Esophagus mucosa (tissue), 1 donor: Measurements from ENCODE around the gene ARHGAP6. TPM values are rescaled to one million over a fixed set of nuclear protein-coding genes. Genes with fewer than 3 reads are reported as not detected.
"Not testable (repeated sequence)": the region's sequence is repeated elsewhere in the genome, so short reads cannot be mapped to it uniquely, and the experiment has no call there.

Source experiments
- ATAC-seq: fragments of 200-7000 bp; cut with Tn5 transposase; one replicate; pipeline ENCODE4 v1.9.1; 2020
- total RNA-seq: library from RNA; stranded (reverse); gene quantifications from one replicate; pipeline ENCODE4 v1.2.4, GENCODE V29; 2023
- donor health status: DM: yes; HTN: yes; CAD: no.

ARHGAP6 gene
- total RNA-seq, 1 donor from 2014 or later: 0.56 TPM

DNA sequence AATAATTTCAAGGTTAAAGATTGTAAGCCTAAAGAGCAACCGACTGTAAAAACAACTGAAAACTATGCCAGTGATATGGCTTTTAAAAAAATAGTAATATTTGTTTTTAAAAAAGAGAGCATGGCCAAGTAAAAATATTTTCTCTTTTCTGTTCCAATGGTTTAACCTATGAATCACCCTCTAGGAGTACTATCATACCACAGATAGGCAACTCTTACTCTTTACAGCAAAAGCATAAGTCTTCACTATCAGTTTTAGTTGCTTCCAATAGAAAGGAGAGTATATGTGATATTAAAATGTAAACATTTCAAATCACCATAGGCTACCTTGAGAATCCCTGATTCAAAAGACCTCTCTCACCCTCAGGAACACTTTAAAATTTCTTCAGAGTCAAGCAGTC is 269.9 kb downstream of the ARHGAP6 start:
- no peak for ATAC-seq

DNA sequence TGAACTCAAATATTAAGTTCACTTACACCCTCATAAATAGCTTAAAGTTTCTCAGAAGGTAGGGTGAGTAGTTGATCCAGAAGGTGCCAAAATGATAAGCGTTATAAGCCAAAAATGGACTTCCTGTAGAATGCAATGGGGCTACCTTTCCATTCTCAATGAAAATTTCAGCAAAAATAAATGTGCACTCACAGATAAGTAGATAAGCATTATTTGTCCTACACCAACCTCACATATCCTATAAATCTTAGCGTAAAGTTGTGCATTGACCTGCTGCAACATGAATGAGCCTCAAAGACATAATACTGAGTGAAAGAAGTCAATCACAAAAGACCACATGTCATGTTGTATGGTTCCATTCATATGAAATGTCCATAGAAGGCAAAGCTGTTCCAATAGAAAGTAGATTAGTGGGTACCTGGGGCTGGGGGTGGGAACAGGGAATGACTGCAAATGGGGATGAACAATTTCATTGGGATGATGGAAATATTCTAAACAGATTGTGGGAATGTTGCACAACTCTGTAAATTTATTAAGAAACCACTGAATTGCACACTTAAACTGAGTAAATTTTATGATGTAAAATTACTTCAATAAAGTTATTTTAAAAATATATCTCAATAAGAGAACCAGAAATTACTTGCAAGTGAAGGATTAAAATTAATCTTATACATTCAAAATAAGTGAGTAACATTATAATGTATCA is 271.6 kb downstream of the ARHGAP6 start:
- no peak for ATAC-seq

DNA sequence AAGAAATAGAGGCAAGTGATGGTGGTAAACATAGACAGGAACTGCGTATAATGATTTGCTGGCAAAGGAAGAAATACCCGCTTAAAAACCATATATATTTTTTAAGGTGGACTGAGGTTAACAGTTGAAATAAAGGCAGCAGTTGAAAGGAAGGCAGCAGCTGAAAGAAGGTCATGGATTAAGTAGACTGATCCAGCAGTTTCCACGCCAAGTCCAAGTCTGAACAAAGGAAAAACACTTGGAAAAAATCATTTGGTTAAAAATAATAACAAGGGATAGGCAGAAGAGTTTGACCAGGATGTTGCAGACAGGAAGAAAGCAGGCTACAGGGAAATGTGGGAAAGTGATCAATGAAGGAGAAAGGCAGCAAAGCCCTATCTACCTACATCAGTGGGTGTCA is 278.9 kb downstream of the ARHGAP6 start:
- ATAC-seq: no peak

GRCh38 chrX:11386001-11386523 is 279.7 kb downstream of the ARHGAP6 start:
- ATAC-seq: peak; percentile 43

GRCh38 chrX:11382930-11383329 is 282.8 kb downstream of the ARHGAP6 start:
- ATAC-seq: no peak

DNA sequence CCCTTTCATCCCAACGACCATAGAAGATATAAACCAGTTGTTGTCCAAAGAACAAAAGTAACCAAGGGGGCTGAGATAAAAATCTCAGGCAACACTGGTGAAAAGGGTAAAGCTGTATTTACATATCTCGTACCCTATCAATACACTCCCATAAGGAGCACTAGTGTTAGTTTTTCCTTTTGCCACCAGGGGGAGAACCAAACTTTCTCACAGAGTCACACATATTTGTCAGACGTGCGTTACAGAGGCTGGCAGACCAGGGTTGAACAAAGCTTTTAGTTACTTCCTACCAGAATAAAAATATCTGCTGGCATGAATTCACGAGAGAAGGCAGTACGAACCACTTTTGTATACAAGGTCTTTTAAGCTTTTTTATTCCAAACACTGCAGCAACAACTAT is 284.3 kb downstream of the ARHGAP6 start:
- peak; percentile 60 for ATAC-seq

DNA sequence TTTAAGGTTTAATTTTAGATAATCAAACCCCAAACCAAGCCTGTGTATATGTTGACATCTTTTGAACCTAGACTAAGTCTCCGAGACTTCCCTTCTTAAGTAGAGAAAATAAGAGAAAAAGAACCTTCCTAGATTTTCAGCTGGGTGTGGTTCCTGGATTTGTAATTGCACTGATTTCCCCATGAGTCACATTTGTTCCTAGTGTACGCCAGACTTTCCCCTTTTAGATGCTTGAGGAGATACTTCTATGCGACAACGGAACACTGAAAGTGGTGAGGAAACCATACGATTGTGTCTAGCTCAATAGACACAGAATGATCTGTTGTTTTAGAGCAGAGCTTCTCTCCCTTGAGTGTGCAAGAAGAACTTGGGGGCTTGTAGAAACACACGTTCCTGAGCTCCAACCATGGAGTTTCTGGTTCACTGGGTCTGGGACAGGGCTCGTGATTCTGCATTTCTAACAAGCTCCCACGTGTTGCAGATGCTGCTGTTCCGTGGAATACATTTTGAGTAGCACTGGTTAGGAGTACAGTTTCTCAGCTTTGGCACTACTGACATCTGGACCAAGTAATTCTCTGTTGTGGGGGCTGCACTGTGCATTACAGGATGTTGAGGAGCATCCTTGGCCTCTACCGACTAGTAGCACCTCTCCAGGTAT is 285.4 kb downstream of the ARHGAP6 start:
- no peak for ATAC-seq

GRCh38 chrX:11376163-11376562 is 289.6 kb downstream of the ARHGAP6 start:
- no peak for ATAC-seq

GRCh38 chrX:11375614-11376119 is 290.1 kb downstream of the ARHGAP6 start:
- ATAC-seq: no peak

- ATAC-seq: no peak
These were observed 291.1 kb downstream of the ARHGAP6 start for GRCh38 chrX:11374570-11374969.

DNA sequence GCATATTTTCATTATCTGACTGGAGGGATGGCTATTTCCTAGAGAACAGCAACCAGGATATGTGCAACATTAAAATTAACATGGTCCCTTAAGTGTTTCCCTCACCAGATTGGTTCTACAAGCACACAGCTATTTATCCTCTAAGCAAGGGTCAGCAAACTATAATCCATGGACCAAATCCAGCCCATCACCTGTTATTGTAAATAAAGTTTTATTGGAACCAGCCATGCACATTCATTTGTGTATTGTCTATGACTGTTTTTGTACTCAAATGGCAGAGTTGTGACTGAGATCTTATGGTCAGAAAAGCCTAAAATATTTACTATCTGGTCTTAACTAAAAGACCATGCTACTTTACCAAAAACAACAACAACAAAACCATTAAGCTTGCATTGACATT is 294.6 kb downstream of the ARHGAP6 start:
- ATAC-seq: no peak

- ATAC-seq: no peak
These were observed 297.9 kb downstream of the ARHGAP6 start for GRCh38 chrX:11367609-11368430.

- ATAC-seq: no peak
These were observed 298.6 kb downstream of the ARHGAP6 start for GRCh38 chrX:11366998-11367595.

- no peak for ATAC-seq
These were observed 300.3 kb downstream of the ARHGAP6 start for GRCh38 chrX:11365426-11365825.

GRCh38 chrX:11364835-11365234 is 300.9 kb downstream of the ARHGAP6 start:
- ATAC-seq: no peak

DNA sequence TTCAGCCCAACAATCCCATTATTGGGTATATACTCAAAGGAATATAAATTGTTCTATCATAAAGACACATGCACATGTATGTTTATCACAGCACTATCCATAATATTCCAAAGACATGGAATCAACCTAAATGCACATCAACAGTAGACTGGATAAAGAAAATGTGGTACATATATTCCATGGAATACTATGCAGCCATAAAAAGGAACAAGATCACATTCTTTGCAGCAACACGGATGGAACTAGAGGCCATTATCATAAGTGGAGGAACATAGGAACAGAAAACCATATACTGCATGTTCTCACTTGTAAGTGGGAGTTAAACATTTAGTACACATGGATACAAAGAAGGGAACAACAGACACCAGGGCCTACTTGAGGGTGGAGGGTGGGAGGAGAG is 301.9 kb downstream of the ARHGAP6 start:
- ATAC-seq: not testable (repeated sequence)

GRCh38 chrX:11363069-11363594 is 302.6 kb downstream of the ARHGAP6 start:
- ATAC-seq: peak; percentile 55

DNA sequence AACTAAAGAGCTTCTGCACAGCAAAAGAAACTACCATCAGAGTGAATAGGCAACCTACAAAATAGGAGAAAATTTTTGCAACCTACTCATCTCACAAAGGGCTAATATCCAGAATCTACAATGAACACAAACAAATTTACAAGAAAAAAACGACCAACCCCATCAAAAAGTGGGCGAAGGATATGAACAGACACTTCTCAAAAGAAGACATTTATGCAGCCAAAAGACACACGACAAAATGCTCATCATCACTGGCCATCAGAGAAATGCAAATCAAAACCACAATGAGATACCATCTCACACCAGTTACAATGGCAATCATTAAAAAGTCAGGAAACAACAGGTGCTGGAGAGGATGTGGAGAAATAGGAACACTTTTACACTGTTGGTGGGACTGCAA is 304.1 kb downstream of the ARHGAP6 start:
- ATAC-seq: not testable (repeated sequence)

DNA sequence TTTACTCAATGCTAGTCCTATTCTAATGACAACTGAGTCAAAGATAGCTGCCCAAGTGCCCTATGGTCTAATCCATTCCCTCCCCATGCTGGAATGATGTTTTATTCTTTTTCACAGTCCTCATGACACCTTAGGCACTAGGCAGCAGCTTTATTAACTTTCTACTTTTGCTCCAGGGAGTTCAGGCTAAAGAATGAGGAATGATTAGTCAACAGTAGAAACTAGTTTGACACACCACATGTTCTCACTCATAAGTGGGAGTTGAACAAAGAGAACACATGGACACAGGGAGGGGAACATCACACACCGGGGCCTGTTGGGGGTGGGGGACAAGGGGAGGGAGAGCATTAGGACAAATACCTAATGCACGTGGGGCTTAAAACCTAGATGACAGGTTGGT is 309.8 kb downstream of the ARHGAP6 start:
- ATAC-seq: peak; percentile 62

- ATAC-seq: no peak
These were observed 310.3 kb downstream of the ARHGAP6 start for GRCh38 chrX:11355259-11355909.

GRCh38 chrX:11352296-11352741 is 313.4 kb downstream of the ARHGAP6 start:
- ATAC-seq: no peak
